NCI-H1092 treated with DMSO at 0.1 percent for 48 hours (cell line): Measurements from ENCODE around the gene PPP3CA.

Source experiments
- DNase-seq: peaks from one replicate; lab custom pipeline; 2025; lab: John Stamatoyannopoulos, UW

PPP3CA gene

GRCh38 chr4:101331017-101331416 is 16.3 kb downstream of the PPP3CA start:
- no peak for DNase-seq

GRCh38 chr4:101329592-101329991 is 17.7 kb downstream of the PPP3CA start:
- DNase-seq = no peak

GRCh38 chr4:101328063-101328602 is 19.2 kb downstream of the PPP3CA start:
- DNase-seq = no peak

GRCh38 chr4:101326576-101326975 is 20.8 kb downstream of the PPP3CA start:
- no peak for DNase-seq

- no peak for DNase-seq
These were observed 24.6 kb downstream of the PPP3CA start for GRCh38 chr4:101322743-101323142.

- DNase-seq = no peak
These were observed 25.8 kb downstream of the PPP3CA start for GRCh38 chr4:101321481-101322042.

- no peak for DNase-seq
These were observed 31.5 kb downstream of the PPP3CA start for GRCh38 chr4:101315786-101316185.

GRCh38 chr4:101315041-101315440 is 32.3 kb downstream of the PPP3CA start:
- DNase-seq = no peak

GRCh38 chr4:101309925-101310324 is 37.4 kb downstream of the PPP3CA start:
- no peak for DNase-seq

GRCh38 chr4:101307899-101308298 is 39.4 kb downstream of the PPP3CA start:
- no peak for DNase-seq

GRCh38 chr4:101306764-101307615 is 40.3 kb downstream of the PPP3CA start:
- DNase-seq = no peak

GRCh38 chr4:101306225-101306624 is 41.1 kb downstream of the PPP3CA start:
- no peak for DNase-seq

- DNase-seq = no peak
These were observed 42.4 kb downstream of the PPP3CA start for GRCh38 chr4:101304916-101305315.

GRCh38 chr4:101299899-101300540 is 47.3 kb downstream of the PPP3CA start:
- no peak for DNase-seq

- no peak for DNase-seq
These were observed 48.3 kb downstream of the PPP3CA start for GRCh38 chr4:101299021-101299420.

- no peak for DNase-seq
These were observed 51.6 kb downstream of the PPP3CA start for GRCh38 chr4:101295691-101296090.

- no peak for DNase-seq
These were observed 52.7 kb downstream of the PPP3CA start for GRCh38 chr4:101294597-101294996.

- no peak for DNase-seq
These were observed 54.4 kb downstream of the PPP3CA start for GRCh38 chr4:101292901-101293300.

GRCh38 chr4:101292214-101292613 is 55.1 kb downstream of the PPP3CA start:
- no peak for DNase-seq

GRCh38 chr4:101291198-101291597 is 56.1 kb downstream of the PPP3CA start:
- DNase-seq = no peak

GRCh38 chr4:101290654-101291053 is 56.7 kb downstream of the PPP3CA start:
- DNase-seq = no peak

GRCh38 chr4:101289306-101289705 is 58.0 kb downstream of the PPP3CA start:
- DNase-seq = no peak
